ENCODE results near the gene TNFRSF6B.

Gene TNFRSF6B

GRCh38 chr20:63680857-63681608 lies 15.4 kb upstream of the TNFRSF6B start:
- Histone ChIP-seq H4K20me1 (ENCODE audit: insufficient read depth, low read length, poor library complexity, severe bottlenecking) (no peaks in the 10 kb centered on the region), H3F3A (ENCODE audit: low read depth) (no peaks in the 10 kb centered on the region)
- TF ChIP-seq EZH2phosphoT487 (IDR thresholded peaks at IDR 0.05; ENCODE audit: borderline replicate concordance) = no peak
- TF ChIP-seq CTCF (conservative IDR thresholded peaks at IDR 0.05; ENCODE audit: low read length) = no peak

GRCh38 chr20:63681609-63682142 lies 14.8 kb upstream of the TNFRSF6B start:
- Histone ChIP-seq H3K4me2 (ENCODE audit: low read depth, low read length, poor library complexity, severe bottlenecking) (no peak overlapping the region), H4K20me1 (ENCODE audit: insufficient read depth, low read length, poor library complexity, severe bottlenecking) (no peaks in the 10 kb centered on the region), H3K27me3 (ENCODE audit: insufficient read depth, low read length, poor library complexity, severe bottlenecking) (no peaks in the 10 kb centered on the region), H3K9me2 (replicated peaks; ENCODE audit: low read depth, low read length) (no peaks in the 10 kb centered on the region), H3K4me3 (ENCODE audit: low read length, poor library complexity, severe bottlenecking) (no peak overlapping the region), H3K79me2 (ENCODE audit: insufficient read depth, low read length) (no peaks in the 10 kb centered on the region), H3K4me1 (ENCODE audit: insufficient read depth, low read length, poor library complexity, severe bottlenecking) (peaks cover 4% of the 10 kb centered on the region), H2AFZ (ENCODE audit: low read length) (no peak overlapping the region), H3K9ac (ENCODE audit: low read depth, low read length, poor library complexity, severe bottlenecking) (no peak overlapping the region), H3K36me3 (ENCODE audit: insufficient read depth, low read length) (no peaks in the 10 kb centered on the region), H3F3A (ENCODE audit: low read depth) (no peaks in the 10 kb centered on the region), H3K9me3 (ENCODE audit: insufficient read depth, low read depth, low read length) (no peaks in the 10 kb centered on the region)
- TF ChIP-seq CTCF (conservative IDR thresholded peaks at IDR 0.05; ENCODE audit: low read length) (no peak), EZH2phosphoT487 (IDR thresholded peaks at IDR 0.05; ENCODE audit: borderline replicate concordance) (no peak)

More at GRCh38 chr20:63680857-63681608, 15.4 kb upstream of the TNFRSF6B start:
- no peaks in the 10 kb centered on the region for H3K9me3 ChIP-seq (ENCODE audit: insufficient read depth, low read depth, low read length)
- no peak overlapping the region for H3K4me2 ChIP-seq (ENCODE audit: low read depth, low read length, poor library complexity, severe bottlenecking)
- peaks cover 4% of the 10 kb centered on the region for H3K4me1 ChIP-seq (ENCODE audit: insufficient read depth, low read length, poor library complexity, severe bottlenecking)
- H2AFZ ChIP-seq (ENCODE audit: low read length) = no peak overlapping the region
- H3K27me3 ChIP-seq (ENCODE audit: insufficient read depth, low read length, poor library complexity, severe bottlenecking) = no peaks in the 10 kb centered on the region
- H3K79me2 ChIP-seq (ENCODE audit: insufficient read depth, low read length) = no peaks in the 10 kb centered on the region
- H3K9me2 ChIP-seq (replicated peaks; ENCODE audit: low read depth, low read length) = no peaks in the 10 kb centered on the region
- no peak overlapping the region for H3K9ac ChIP-seq (ENCODE audit: low read depth, low read length, poor library complexity, severe bottlenecking)
- no peak overlapping the region for H3K4me3 ChIP-seq (ENCODE audit: low read length, poor library complexity, severe bottlenecking)
- no peaks in the 10 kb centered on the region for H3K36me3 ChIP-seq (ENCODE audit: insufficient read depth, low read length)

GRCh38 chr20:63682384-63683139 lies 13.9 kb upstream of the TNFRSF6B start:
- Histone ChIP-seq H3K4me3 (ENCODE audit: low read length, poor library complexity, severe bottlenecking) (no peak overlapping the region), H3K9ac (ENCODE audit: low read depth, low read length, poor library complexity, severe bottlenecking) (no peak overlapping the region), H3F3A (ENCODE audit: low read depth) (no peaks in the 10 kb centered on the region), H3K9me3 (ENCODE audit: insufficient read depth, low read depth, low read length) (no peaks in the 10 kb centered on the region), H3K27me3 (ENCODE audit: insufficient read depth, low read length, poor library complexity, severe bottlenecking) (no peaks in the 10 kb centered on the region), H2AFZ (ENCODE audit: low read length) (no peak overlapping the region), H3K4me2 (ENCODE audit: low read depth, low read length, poor library complexity, severe bottlenecking) (no peak overlapping the region), H3K79me2 (ENCODE audit: insufficient read depth, low read length) (no peaks in the 10 kb centered on the region), H3K9me2 (replicated peaks; ENCODE audit: low read depth, low read length) (no peaks in the 10 kb centered on the region), H3K36me3 (ENCODE audit: insufficient read depth, low read length) (no peaks in the 10 kb centered on the region), H3K4me1 (ENCODE audit: insufficient read depth, low read length, poor library complexity, severe bottlenecking) (peaks cover 4% of the 10 kb centered on the region), H4K20me1 (ENCODE audit: insufficient read depth, low read length, poor library complexity, severe bottlenecking) (no peaks in the 10 kb centered on the region)
- TF ChIP-seq CTCF (conservative IDR thresholded peaks at IDR 0.05; ENCODE audit: low read length) = no peak
- TF ChIP-seq EZH2phosphoT487 (IDR thresholded peaks at IDR 0.05; ENCODE audit: borderline replicate concordance) = no peak

All from Loucy (cell line).